ENCODE results near the gene GUF1. TPM values are rescaled to one million over a fixed set of nuclear protein-coding genes. Genes with fewer than 3 reads are reported as not detected.

GUF1 gene
- 22.4 TPM for total RNA-seq
- long read RNA-seq, full-length matches to known transcripts = 28 of 42 reads
- long read RNA-seq, partial matches to known transcripts = 8 of 42 reads
- long read RNA-seq, other reads (novel, unspliced or antisense) = 6 of 42 reads

- intact Hi-C loops (cut with micrococcal nuclease) = loop anchor here (2.0 kb wide), 1 partner anchor 46 kb away; no protein-coding TSS in a partner anchor
- Histone ChIP-seq H3K4me3 (peak within 1 kb of the TSS; percentile 88), H3K9me3 (replicated peaks) (no peaks in the 10 kb centered on the region), H3K4me1 (peaks cover 41% of the 10 kb centered on the region), H3K36me3 (peaks cover 26% of the 10 kb centered on the region), H3K27ac (replicated peaks) (peak within 1 kb of the TSS; percentile 90), H3K27me3 (ENCODE audit: low read depth) (no peaks in the 10 kb centered on the region)
- no peak for TF ChIP-seq CTCF (IDR thresholded peaks at IDR 0.05; ENCODE audit: borderline replicate concordance)
- DNase-seq = peak; percentile 89
Measured at GRCh38 chr4:44678094-44679041, at the start of gene GUF1. Gene GUF1 (plus strand): TSS chr4:44678420. CDS start chr4:44678623, 203 bp downstream.

GRCh38 chr4:44629280-44629866 is 48.8 kb upstream of the GUF1 start:
- peak; percentile 74 for TF ChIP-seq CTCF (IDR thresholded peaks at IDR 0.05; ENCODE audit: borderline replicate concordance)
- no peak overlapping the region for H3K4me3 ChIP-seq
- intact Hi-C loops (cut with micrococcal nuclease) = no loop called here
- H3K4me1 ChIP-seq = no peaks in the 10 kb centered on the region
- H3K9me3 ChIP-seq (replicated peaks) = no peaks in the 10 kb centered on the region
- no peak for DNase-seq
- H3K36me3 ChIP-seq = no peaks in the 10 kb centered on the region
- no peak overlapping the region for H3K27ac ChIP-seq (replicated peaks)
- H3K27me3 ChIP-seq (ENCODE audit: low read depth) = no peaks in the 10 kb centered on the region

- intact Hi-C loops (cut with micrococcal nuclease) = no loop called here
- no peak for TF ChIP-seq CTCF (IDR thresholded peaks at IDR 0.05; ENCODE audit: borderline replicate concordance)
Measured at GRCh38 chr4:44632089-44632488, 46.1 kb upstream of the GUF1 start.

GRCh38 chr4:44632733-44633132 is 45.5 kb upstream of the GUF1 start:
- intact Hi-C loops (cut with micrococcal nuclease) = no loop called here
- Histone ChIP-seq H3K27me3 (ENCODE audit: low read depth) (no peaks in the 10 kb centered on the region), H3K4me1 (no peaks in the 10 kb centered on the region)

More at GRCh38 chr4:44632089-44632488, 46.1 kb upstream of the GUF1 start:
- H3K27me3 ChIP-seq (ENCODE audit: low read depth) = no peaks in the 10 kb centered on the region
- H3K9me3 ChIP-seq (replicated peaks) = no peaks in the 10 kb centered on the region
- H3K36me3 ChIP-seq = no peaks in the 10 kb centered on the region
- no peak for DNase-seq
- H3K4me3 ChIP-seq = no peak overlapping the region
- H3K4me1 ChIP-seq = no peaks in the 10 kb centered on the region
- H3K27ac ChIP-seq (replicated peaks) = no peak overlapping the region

More at GRCh38 chr4:44632733-44633132, 45.5 kb upstream of the GUF1 start:
- Histone ChIP-seq H3K27ac (replicated peaks) (no peak overlapping the region), H3K9me3 (replicated peaks) (no peaks in the 10 kb centered on the region), H3K36me3 (no peaks in the 10 kb centered on the region), H3K4me3 (no peak overlapping the region)
- TF ChIP-seq CTCF (IDR thresholded peaks at IDR 0.05; ENCODE audit: borderline replicate concordance) = no peak
- no peak for DNase-seq

Data from left ventricle myocardium inferior (tissue), 1 donor.